Stomach (tissue), 4 donors: ENCODE data around the gene APOL2.

Source experiments
- EP300 ChIP-seq: sonication (generic); formaldehyde crosslinking; IDR thresholded peaks from one replicate; pipeline ENCODE4 v1.6.1; 2017; ENCODE audit warnings: antibody characterized with exemption
- POLR2A ChIP-seq, 4 donors: fragments of 450-650 bp; IDR thresholded peaks; one replicate each; pipeline ENCODE4 v1.6.1; 2016; ENCODE audit warnings: antibody characterized with exemption in 4 of 4, control low read depth in 2 of 4, mild to moderate bottlenecking in 1 of 4, moderate library complexity in 1 of 4
- POLR2AphosphoS5 ChIP-seq, 3 donors: sonication (generic); formaldehyde crosslinking; IDR thresholded peaks; one replicate each; pipeline ENCODE4 v1.6.1; 2016; ENCODE audit warnings: antibody characterized with exemption in 3 of 3
- TF ChIP-seq, protein P1 (sequence below), 7 experiments: fragments of 450-650 bp in 4 of 7; fragments of 200-600 bp in 3 of 7; sonication (generic) in 3 of 7; IDR thresholded peaks; one replicate each; pipeline ENCODE4 v1.5.1; 2016 to 2019; ENCODE audit warnings: antibody characterized with exemption in 7 of 7, control low read depth in 2 of 7, mild to moderate bottlenecking in 1 of 7

DNA sequence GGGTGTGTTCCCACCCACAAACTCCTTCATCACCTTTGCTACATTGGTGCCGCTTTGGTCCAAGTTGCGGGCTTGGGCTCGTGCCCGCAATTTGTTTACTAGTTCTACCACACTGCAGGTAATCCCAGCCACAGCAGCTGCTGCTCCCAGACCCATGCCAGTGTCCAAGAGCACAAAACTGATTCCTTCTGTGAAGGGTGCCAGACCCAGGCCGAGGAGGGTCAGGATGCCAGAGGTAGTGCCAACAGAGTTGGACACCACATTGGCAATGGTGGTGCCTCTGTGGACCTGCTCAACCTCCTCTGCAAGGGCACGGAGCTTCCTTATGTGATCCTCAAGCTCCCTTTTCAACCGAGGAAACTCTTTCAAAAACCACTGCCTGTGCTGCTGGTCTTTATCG is 11.5 kb downstream of the APOL2 start:
- TF ChIP-seq, protein P1, sequence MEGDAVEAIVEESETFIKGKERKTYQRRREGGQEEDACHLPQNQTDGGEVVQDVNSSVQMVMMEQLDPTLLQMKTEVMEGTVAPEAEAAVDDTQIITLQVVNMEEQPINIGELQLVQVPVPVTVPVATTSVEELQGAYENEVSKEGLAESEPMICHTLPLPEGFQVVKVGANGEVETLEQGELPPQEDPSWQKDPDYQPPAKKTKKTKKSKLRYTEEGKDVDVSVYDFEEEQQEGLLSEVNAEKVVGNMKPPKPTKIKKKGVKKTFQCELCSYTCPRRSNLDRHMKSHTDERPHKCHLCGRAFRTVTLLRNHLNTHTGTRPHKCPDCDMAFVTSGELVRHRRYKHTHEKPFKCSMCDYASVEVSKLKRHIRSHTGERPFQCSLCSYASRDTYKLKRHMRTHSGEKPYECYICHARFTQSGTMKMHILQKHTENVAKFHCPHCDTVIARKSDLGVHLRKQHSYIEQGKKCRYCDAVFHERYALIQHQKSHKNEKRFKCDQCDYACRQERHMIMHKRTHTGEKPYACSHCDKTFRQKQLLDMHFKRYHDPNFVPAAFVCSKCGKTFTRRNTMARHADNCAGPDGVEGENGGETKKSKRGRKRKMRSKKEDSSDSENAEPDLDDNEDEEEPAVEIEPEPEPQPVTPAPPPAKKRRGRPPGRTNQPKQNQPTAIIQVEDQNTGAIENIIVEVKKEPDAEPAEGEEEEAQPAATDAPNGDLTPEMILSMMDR (IDR thresholded peaks at IDR 0.05) = no peak
- no peak for TF ChIP-seq POLR2A (IDR thresholded peaks at IDR 0.05)
- no peak for TF ChIP-seq POLR2AphosphoS5 (IDR thresholded peaks at IDR 0.05)
- no peak for TF ChIP-seq EP300
